ENCODE measurements around the gene PRR16.

Gene PRR16

DNA sequence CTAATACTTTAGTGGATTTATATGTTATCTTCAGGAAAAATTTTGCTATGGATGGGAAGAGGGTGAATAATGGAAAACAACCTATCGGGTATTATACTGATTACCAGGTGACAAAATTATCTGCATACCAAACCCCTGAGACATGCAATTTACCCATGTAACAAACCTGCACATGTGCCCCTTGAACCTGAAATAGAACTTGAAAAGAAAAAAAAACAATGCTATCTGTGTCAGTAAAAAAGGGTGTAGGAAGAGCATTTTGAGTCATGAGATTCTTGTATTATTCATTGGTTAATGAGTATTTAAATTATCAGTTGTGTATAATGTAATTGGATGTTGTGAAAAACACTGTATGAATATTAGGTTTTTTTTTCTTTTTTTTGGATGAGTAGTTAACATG lies 75.4 kb downstream of the PRR16 start:
- DNase-seq (ENCODE audit: low read depth in 1 of 2, low spot score in 1 of 2) = no peak
- TF ChIP-seq, protein P1, sequence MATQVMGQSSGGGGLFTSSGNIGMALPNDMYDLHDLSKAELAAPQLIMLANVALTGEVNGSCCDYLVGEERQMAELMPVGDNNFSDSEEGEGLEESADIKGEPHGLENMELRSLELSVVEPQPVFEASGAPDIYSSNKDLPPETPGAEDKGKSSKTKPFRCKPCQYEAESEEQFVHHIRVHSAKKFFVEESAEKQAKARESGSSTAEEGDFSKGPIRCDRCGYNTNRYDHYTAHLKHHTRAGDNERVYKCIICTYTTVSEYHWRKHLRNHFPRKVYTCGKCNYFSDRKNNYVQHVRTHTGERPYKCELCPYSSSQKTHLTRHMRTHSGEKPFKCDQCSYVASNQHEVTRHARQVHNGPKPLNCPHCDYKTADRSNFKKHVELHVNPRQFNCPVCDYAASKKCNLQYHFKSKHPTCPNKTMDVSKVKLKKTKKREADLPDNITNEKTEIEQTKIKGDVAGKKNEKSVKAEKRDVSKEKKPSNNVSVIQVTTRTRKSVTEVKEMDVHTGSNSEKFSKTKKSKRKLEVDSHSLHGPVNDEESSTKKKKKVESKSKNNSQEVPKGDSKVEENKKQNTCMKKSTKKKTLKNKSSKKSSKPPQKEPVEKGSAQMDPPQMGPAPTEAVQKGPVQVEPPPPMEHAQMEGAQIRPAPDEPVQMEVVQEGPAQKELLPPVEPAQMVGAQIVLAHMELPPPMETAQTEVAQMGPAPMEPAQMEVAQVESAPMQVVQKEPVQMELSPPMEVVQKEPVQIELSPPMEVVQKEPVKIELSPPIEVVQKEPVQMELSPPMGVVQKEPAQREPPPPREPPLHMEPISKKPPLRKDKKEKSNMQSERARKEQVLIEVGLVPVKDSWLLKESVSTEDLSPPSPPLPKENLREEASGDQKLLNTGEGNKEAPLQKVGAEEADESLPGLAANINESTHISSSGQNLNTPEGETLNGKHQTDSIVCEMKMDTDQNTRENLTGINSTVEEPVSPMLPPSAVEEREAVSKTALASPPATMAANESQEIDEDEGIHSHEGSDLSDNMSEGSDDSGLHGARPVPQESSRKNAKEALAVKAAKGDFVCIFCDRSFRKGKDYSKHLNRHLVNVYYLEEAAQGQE (IDR thresholded peaks at IDR 0.05; ENCODE audit: insufficient replicate concordance, low read depth) = no peak
- no peak for TF ChIP-seq CTCF (IDR thresholded peaks at IDR 0.05; ENCODE audit: insufficient read depth, low read length)
- no peak for TF ChIP-seq GABPA (IDR thresholded peaks at IDR 0.05; ENCODE audit: low read depth)
- no peak for TF ChIP-seq SPI1 (IDR thresholded peaks at IDR 0.05; ENCODE audit: borderline replicate concordance, low read depth)
- no peak for TF ChIP-seq POLR2AphosphoS5 (IDR thresholded peaks at IDR 0.05; ENCODE audit: low read depth)
- no peaks in the 10 kb centered on the region for H3K27me3 ChIP-seq (ENCODE audit: insufficient read depth, poor library complexity, severe bottlenecking)
- no peak overlapping the region for H3K27ac ChIP-seq (replicated peaks)
- H3K4me3 ChIP-seq (replicated peaks; ENCODE audit: insufficient read depth, low read length) = no peak overlapping the region

DNA sequence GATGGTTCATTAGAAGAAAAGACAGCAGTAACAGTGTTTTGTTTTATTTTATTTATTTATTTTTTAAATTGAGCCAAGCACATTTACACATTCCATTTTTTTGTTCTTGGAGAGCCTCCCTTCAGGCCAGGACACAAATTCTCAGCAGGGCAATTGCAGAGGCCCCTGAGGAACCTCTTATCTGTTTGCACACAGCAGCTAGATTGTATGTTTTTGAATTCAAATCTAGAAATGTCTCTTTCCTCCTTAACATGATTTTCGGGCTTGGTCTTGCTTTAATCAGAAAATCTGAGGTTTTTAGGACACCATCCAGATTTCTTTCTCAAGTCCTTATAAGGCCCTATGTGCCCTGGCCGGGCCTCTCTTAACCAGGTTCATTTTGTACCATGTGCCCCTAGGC lies 76.0 kb downstream of the PRR16 start:
- no peak overlapping the region for H3K4me3 ChIP-seq (replicated peaks; ENCODE audit: insufficient read depth, low read length)
- TF ChIP-seq SPI1 (IDR thresholded peaks at IDR 0.05; ENCODE audit: borderline replicate concordance, low read depth) (no peak), POLR2AphosphoS5 (IDR thresholded peaks at IDR 0.05; ENCODE audit: low read depth) (no peak), CTCF (IDR thresholded peaks at IDR 0.05; ENCODE audit: insufficient read depth, low read length) (no peak), GABPA (IDR thresholded peaks at IDR 0.05; ENCODE audit: low read depth) (no peak)
- TF ChIP-seq, protein P1 (IDR thresholded peaks at IDR 0.05; ENCODE audit: insufficient replicate concordance, low read depth) = no peak
- H3K27me3 ChIP-seq (ENCODE audit: insufficient read depth, poor library complexity, severe bottlenecking) = no peaks in the 10 kb centered on the region
- no peak for DNase-seq (ENCODE audit: low read depth in 1 of 2, low spot score in 1 of 2)
- no peak overlapping the region for H3K27ac ChIP-seq (replicated peaks)

DNA sequence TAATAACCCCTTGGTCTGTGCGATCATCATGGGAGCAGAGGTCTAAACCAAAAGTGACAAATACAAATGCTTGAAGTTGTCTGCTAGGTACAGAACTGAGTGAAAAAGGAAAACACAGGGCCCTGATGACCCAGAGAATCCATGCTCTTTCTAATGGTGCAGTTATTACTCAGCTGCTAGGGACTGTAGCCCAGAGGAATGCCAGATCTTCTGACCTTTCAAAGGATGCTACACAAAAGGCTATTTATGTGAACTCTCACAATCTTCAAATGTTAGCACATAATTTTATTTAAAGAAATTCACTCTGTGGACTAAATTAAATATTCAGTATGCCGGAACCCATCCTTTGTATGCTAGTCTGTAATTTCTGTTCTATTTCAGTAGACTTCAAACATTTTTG lies 79.9 kb downstream of the PRR16 start:
- Histone ChIP-seq H3K27me3 (ENCODE audit: insufficient read depth, poor library complexity, severe bottlenecking) (no peaks in the 10 kb centered on the region), H3K4me3 (replicated peaks; ENCODE audit: insufficient read depth, low read length) (no peak overlapping the region), H3K27ac (replicated peaks) (no peak overlapping the region)
- TF ChIP-seq CTCF (IDR thresholded peaks at IDR 0.05; ENCODE audit: insufficient read depth, low read length) (no peak), SPI1 (IDR thresholded peaks at IDR 0.05; ENCODE audit: borderline replicate concordance, low read depth) (no peak), POLR2AphosphoS5 (IDR thresholded peaks at IDR 0.05; ENCODE audit: low read depth) (no peak)
- TF ChIP-seq, protein P1 (IDR thresholded peaks at IDR 0.05; ENCODE audit: insufficient replicate concordance, low read depth) = no peak
- no peak for DNase-seq (ENCODE audit: low read depth in 1 of 2, low spot score in 1 of 2)
